ENCODE data around the gene OXSR1.

Gene OXSR1

GRCh38 chr3:38204599-38205471 is 39.5 kb downstream of the OXSR1 start:
- Histone ChIP-seq H3K4me1 (peaks cover 12 to 45% (median 27%) of the 10 kb centered on the region in 10 experiments), H3K36me3 (peaks cover 66 to 97% (median 88%) of the 10 kb centered on the region in 11 experiments), H3K27me3 (no peaks in the 10 kb centered on the region), H3K4me2 (peak overlapping the region in 4 of 11 experiments; percentile 7 to 22 (median 14); a peak in 4 of 22 replicates), H3K4me3 (no peak overlapping the region), H3K9ac (0 out of 22 replicates have a peak overlapping the region, but pooled peaks of 1 of the 11 experiments have one; percentile 27), H3K9me3 (replicated peaks in 1 of 11) (peaks cover 0 to 29% (median 7%) of the 10 kb centered on the region in 11 experiments; a peak in 10 of 22 replicates), H3K27ac (peak overlapping the region in 3 of 11 experiments; percentile 44 to 74 (median 52); a peak in 5 of 22 replicates), H4K20me1 (peaks cover 0 to 93% (median 18%) of the 10 kb centered on the region in 11 experiments; a peak in 13 of 22 replicates)
- no peak for TF ChIP-seq Cebpa-rat (IDR thresholded peaks at IDR 0.05)

- Histone ChIP-seq H3K27ac (peak overlapping the region in 4 of 11 experiments; percentile 37 to 74 (median 48); a peak in 6 of 22 replicates), H3K36me3 (peaks cover 66 to 97% (median 88%) of the 10 kb centered on the region in 11 experiments), H3K9ac (0 out of 22 replicates have a peak overlapping the region, but pooled peaks of 1 of the 11 experiments have one; percentile 13), H3K9me3 (replicated peaks in 1 of 11) (peaks cover 0 to 29% (median 7%) of the 10 kb centered on the region in 11 experiments; a peak in 10 of 22 replicates), H3K4me3 (no peak overlapping the region), H3K4me1 (peaks cover 12 to 45% (median 30%) of the 10 kb centered on the region in 10 experiments), H3K4me2 (peak overlapping the region in 5 of 11 experiments; percentile 1 to 29 (median 13); a peak in 6 of 22 replicates), H3K27me3 (no peaks in the 10 kb centered on the region), H4K20me1 (peaks cover 0 to 93% (median 18%) of the 10 kb centered on the region in 11 experiments; a peak in 13 of 22 replicates)
- no peak for TF ChIP-seq Cebpa-rat (IDR thresholded peaks at IDR 0.05)
Observed at GRCh38 chr3:38205472-38205805, 40.1 kb downstream of the OXSR1 start.

- H3K4me1 ChIP-seq: peaks cover 12 to 55% (median 30%) of the 10 kb centered on the region in 10 experiments
- H3K27ac ChIP-seq: peak overlapping the region in 8 of 11 experiments; percentile 15 to 77 (median 58); a peak in 11 of 22 replicates
- peaks cover 0 to 29% (median 7%) of the 10 kb centered on the region in 11 experiments; a peak in 10 of 22 replicates for H3K9me3 ChIP-seq (replicated peaks in 1 of 11)
- H3K27me3 ChIP-seq: no peaks in the 10 kb centered on the region
- H3K4me2 ChIP-seq: peak overlapping the region; percentile 1 to 76 (median 47); a peak in 21 of 22 replicates
- TF ChIP-seq Cebpa-rat (IDR thresholded peaks at IDR 0.05): peak in 5 of 11 experiments; percentile 34 to 92 (median 79); a peak in 8 of 22 replicates
- peak overlapping the region in 2 of 11 experiments; percentile 42 to 47; a peak in 3 of 22 replicates for H3K9ac ChIP-seq
- peaks cover 0 to 95% (median 20%) of the 10 kb centered on the region in 11 experiments; a peak in 14 of 22 replicates for H4K20me1 ChIP-seq
- no peak overlapping the region; a peak in 1 of 20 replicates for H3K4me3 ChIP-seq
- peaks cover 57 to 96% (median 77%) of the 10 kb centered on the region in 11 experiments for H3K36me3 ChIP-seq
Observed at GRCh38 chr3:38207254-38208003, 42.1 kb downstream of the OXSR1 start.

GRCh38 chr3:38210141-38210757 is 44.9 kb downstream of the OXSR1 start:
- Histone ChIP-seq H3K4me1 (peaks cover 12 to 38% (median 22%) of the 10 kb centered on the region in 10 experiments), H3K9ac (no peak overlapping the region), H3K36me3 (peaks cover 32 to 93% (median 66%) of the 10 kb centered on the region in 11 experiments), H3K9me3 (replicated peaks in 1 of 11) (peaks cover 0 to 25% (median 7%) of the 10 kb centered on the region in 11 experiments; a peak in 10 of 22 replicates), H3K27me3 (no peaks in the 10 kb centered on the region), H3K27ac (peak overlapping the region in 2 of 11 experiments; percentile 31 to 35; a peak in 4 of 22 replicates), H3K4me2 (no peak overlapping the region), H4K20me1 (peaks cover 0 to 96% (median 17%) of the 10 kb centered on the region in 11 experiments; a peak in 13 of 22 replicates), H3K4me3 (no peak overlapping the region)
- no peak for TF ChIP-seq Cebpa-rat (IDR thresholded peaks at IDR 0.05)

GRCh38 chr3:38212141-38212540 is 46.8 kb downstream of the OXSR1 start:
- H3K9me3 ChIP-seq (replicated peaks in 1 of 11): peaks cover 0 to 22% (median 7%) of the 10 kb centered on the region in 11 experiments; a peak in 9 of 22 replicates
- H4K20me1 ChIP-seq: peaks cover 0 to 96% (median 13%) of the 10 kb centered on the region in 11 experiments; a peak in 11 of 22 replicates
- no peak overlapping the region for H3K4me3 ChIP-seq

GRCh38 chr3:38214560-38214959 is 49.2 kb downstream of the OXSR1 start:
- no peak for TF ChIP-seq Cebpa-rat (IDR thresholded peaks at IDR 0.05)
- Histone ChIP-seq H3K27me3 (no peaks in the 10 kb centered on the region), H3K4me3 (no peak overlapping the region), H3K4me2 (no peak overlapping the region), H3K36me3 (peaks cover 35 to 93% (median 61%) of the 10 kb centered on the region in 11 experiments), H3K9me3 (replicated peaks in 1 of 11) (peaks cover 0 to 2% (median 0%) of the 10 kb centered on the region in 11 experiments; a peak in 2 of 22 replicates), H3K27ac (no peak overlapping the region), H4K20me1 (peaks cover 0 to 100% (median 13%) of the 10 kb centered on the region in 11 experiments; a peak in 11 of 22 replicates), H3K9ac (no peak overlapping the region), H3K4me1 (peaks cover 0 to 21% (median 0%) of the 10 kb centered on the region in 10 experiments; a peak in 5 of 20 replicates)

More at GRCh38 chr3:38212141-38212540, 46.8 kb downstream of the OXSR1 start:
- H3K4me2 ChIP-seq: no peak overlapping the region
- H3K36me3 ChIP-seq: peaks cover 35 to 93% (median 68%) of the 10 kb centered on the region in 11 experiments
- H3K27ac ChIP-seq: no peak overlapping the region
- no peaks in the 10 kb centered on the region for H3K27me3 ChIP-seq
- peaks cover 5 to 25% (median 8%) of the 10 kb centered on the region in 10 experiments for H3K4me1 ChIP-seq
- H3K9ac ChIP-seq: no peak overlapping the region
- no peak for TF ChIP-seq Cebpa-rat (IDR thresholded peaks at IDR 0.05)

GRCh38 chr3:38219609-38220197 is 54.4 kb downstream of the OXSR1 start:
- Histone ChIP-seq H4K20me1 (peaks cover 0 to 78% (median 4%) of the 10 kb centered on the region in 11 experiments; a peak in 10 of 22 replicates), H3K4me2 (no peak overlapping the region), H3K27me3 (no peaks in the 10 kb centered on the region), H3K4me1 (peaks cover 0 to 6% (median 0%) of the 10 kb centered on the region in 10 experiments; a peak in 1 of 20 replicates), H3K9me3 (replicated peaks in 1 of 11) (no peaks in the 10 kb centered on the region), H3K4me3 (no peak overlapping the region), H3K9ac (no peak overlapping the region), H3K27ac (no peak overlapping the region), H3K36me3 (peaks cover 51 to 96% (median 71%) of the 10 kb centered on the region in 11 experiments)
- no peak for TF ChIP-seq Cebpa-rat (IDR thresholded peaks at IDR 0.05)
